Activated CD8-positive, alpha-beta memory T cell treated with anti-CD3 and anti-CD28 coated beads, Interleukin-2, amount 50 U/mL, for 24 hours (primary cell): Measurements from ENCODE around the gene HOXD11.

ENCODE experiments used
- DNase-seq: peaks from one replicate; pipeline ENCODE4 v3.0.0-alpha.2; 2020; ENCODE audit errors: extremely low read depth

The HOXD11 gene

DNA sequence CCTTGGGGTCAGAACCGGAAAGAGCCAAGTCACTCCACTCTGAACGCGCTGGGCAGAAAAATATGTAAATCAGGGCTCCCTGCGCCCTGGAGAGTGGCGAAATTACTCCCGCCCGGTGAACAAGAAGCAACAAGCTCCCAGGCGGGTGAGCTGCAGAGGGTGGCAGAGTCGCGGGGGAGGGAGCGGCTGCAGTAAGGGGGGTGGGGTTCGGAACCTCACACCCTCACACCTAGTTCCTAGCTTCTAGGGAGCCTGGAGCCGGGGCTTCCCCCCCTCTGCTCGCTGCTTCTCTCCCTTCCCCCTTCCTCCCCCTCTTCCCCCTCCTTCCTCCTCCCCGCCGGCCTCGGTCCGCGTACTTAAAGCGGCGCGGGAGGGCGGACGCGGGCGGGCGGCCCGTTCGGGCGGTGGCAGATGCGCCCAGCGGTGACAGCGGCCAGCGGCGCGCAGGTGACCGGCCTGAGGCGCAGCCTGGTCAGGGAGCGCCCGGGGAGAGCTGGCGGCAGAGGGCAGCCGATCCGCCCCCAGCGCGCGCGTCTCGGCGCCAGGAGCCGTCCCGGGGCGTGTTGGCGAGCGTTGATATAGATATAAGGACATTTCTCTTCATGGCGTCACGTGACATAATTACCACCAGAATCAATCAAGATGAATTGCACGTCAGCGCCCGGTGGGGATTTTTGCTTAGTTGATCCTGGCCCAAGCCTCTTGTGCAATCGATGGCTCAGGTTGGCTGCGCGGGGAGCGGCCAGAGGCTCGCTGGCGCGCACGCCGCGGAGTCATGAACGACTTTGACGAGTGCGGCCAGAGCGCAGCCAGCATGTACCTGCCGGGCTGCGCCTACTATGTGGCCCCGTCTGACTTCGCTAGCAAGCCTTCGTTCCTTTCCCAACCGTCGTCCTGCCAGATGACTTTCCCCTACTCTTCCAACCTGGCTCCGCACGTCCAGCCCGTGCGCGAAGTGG lies at the start of gene HOXD11:
HOXD11 (plus strand) TSS at position 700 of the 959 bp plus-strand sequence; CDS start at position 776, 76 bp downstream.
- DNase-seq, result no peak

DNA sequence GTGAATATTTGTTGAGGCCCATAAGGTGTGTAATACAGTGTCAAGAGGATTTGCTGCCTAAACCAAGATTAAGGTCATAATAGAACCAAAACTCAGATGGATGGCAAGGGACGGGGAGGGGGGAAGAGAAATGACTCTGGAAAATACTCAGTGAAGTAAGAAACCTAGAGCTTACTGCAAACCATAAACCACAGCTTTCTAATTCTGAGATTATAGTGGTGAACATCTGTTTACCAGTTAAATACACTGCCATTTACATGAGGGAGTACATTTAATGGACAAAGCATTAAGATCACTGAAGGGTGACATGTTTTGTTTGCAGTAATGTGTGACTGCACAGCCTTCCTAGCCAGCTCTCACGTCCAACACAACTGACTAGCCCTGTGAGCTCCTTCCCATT lies 43.1 kb upstream of the HOXD11 start:
- no peak for DNase-seq

DNA sequence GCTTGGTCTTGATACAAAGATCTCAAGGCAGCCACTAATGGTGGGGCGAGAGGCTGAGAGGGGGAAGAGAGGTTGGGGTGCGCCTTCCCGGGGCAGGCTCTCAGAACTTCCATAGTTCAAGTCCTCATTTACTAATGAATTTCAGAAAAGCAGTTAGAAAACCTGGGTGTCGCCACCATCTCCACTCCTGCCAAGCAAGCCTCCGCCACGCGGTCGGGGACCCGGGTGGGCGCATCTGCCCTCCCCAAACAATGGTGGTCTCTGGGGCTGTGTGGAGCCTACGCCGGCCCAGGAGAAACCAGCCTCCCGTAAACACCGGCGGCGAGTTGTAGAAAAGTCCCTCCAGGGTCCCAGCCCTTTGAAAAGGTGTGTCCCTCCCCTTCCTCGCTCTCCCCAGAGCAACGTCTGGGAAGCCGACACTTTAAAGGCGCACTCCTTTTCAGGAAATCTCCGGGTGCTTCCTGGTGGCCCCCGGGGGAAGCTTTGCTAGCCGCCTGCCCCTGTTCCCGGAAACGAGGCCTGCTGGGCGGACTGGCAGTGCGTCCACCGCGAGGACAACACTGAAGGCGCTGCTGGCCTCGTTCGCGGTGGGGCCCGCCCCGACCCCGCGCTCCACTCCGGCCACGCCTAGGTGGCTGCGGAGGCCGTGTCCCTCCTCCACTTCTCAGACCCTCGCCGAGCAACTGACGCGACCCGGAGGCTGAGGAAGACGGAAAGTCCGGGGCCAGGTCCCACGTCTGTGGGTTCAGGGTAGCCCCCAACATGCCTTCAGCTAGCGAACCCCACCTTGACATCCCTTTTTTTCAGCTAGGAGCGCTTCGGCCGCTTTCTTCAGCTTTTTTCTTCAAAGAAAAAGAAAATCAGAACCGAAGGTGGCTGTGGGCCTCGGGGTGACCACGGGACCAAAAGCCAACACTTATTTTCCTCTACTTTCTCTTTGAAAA lies 40.2 kb upstream of the HOXD11 start:
- no peak for DNase-seq

DNA sequence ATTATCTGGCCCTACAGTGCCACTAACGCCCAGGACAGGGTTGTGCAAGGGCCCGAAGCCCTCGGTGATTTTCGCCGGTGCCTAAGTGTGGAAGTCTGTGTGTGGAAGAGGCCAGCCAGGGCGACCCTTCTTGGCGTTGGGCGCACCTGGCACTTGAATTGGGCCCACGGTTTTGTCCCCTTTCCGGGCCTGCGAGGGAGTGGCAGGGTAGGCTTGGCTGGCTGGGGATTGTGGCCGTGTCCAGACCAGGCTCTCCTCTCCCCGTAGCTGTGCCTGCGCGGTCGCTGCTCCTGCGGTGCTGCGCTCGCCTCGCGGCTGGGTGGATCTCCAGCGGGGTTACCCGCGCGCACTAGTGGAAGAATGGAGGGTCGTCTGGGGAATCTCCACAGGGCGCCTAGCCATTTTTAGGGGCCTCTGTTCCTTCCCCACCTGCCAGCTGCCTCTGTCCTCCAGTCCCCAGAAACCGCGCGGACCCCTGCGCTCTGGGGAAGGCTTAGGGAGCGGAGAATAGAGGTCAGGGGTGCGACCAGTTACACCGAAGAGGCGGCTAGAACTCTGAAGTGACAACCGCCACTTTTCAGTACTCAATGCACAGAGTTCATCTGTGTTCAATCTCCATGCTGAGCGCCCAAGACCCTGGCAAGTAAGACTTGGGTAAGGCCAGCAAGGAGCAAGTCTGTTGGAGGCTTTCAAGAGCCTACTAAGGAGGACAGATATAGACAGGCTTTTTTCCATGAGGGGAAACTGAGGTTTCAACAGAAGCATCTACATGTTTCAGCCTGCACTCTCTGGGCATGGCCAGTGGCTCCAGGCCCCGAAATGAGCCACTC lies 39.3 kb upstream of the HOXD11 start:
- no peak for DNase-seq

DNA sequence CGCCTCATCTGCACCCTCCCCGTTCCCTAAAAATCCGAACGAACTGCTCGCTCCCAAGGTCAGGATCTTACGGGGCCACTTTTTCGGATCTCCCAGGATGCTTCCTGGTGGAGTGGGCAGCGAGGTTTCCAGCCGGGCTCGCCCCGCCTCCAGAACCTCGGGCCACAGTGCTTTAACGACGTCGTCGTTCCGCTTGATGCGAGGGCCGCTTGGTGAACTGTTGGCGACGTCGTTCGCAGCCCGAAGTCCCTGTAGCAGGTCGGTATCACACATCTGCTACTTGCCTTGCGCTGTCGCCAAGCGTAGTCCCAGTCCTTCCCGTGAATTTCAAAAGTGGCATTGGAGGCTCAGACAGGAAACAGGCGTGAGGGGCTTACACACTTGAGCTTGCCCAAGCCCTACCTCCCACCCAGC lies 38.7 kb upstream of the HOXD11 start:
- DNase-seq, result no peak

DNA sequence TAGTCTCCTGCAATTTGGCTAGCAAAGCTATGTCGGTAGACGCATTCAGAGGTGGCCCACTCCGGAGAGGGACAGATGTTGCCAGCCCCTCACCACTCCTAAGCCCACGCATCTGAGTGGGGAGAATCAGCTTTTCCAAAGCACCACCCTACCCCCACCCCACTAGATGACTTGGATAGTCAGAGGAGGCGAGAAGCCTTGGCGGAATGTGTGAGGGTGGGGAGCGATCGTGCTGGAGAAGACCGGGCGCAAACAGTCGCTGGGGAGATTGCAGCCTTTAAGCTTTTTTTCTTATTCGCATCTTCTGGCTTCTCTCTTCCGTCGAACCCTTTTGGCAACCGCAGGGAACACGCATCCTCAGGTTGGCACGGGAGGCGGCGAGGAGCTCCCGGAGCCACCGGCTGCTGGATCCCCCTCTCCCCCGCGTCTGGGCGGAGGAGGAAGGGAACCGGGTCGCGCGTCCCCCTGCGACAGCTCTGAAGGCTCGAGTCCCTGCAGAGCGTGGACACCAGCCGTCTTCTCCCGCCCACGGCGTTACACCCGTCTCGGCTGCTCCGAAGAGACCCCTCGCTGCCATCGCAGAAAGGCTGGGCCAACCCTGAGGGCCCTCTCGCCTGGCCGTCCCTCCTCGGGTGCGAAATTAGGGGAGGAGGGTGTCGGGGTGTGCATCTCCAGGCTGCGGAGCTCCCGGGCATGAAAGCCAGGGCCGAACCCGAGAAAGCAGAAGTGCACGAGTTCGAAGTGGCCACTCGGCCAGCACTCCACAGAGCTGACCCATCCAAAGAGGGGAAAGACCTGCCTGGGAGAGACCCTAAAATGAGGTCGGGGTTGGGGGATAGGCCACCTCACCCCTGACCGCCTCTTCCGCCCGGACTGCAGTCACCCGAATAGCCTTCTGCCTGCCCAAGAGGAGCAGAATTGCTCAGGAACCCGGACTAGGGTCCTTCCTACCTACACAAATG lies 35.5 kb upstream of the HOXD11 start:
- no peak for DNase-seq

DNA sequence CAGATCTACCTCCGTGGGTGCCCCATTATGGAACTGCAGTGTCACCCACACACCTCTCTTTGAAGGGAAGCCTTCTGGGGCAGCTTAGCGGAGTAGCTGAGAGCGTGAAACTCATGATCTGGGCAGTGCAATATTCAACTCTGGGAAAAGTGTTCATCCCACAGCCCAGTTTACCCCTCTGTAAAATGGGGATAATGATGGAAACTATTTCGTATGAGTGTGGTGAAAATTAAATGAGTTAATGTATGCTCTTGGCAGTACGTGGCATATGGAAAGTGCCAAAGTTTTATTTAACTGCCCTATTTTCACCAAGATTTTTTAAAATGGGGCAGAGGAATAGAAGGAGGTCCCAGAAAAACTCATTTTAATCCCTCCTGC lies 34.8 kb upstream of the HOXD11 start:
- no peak for DNase-seq

DNA sequence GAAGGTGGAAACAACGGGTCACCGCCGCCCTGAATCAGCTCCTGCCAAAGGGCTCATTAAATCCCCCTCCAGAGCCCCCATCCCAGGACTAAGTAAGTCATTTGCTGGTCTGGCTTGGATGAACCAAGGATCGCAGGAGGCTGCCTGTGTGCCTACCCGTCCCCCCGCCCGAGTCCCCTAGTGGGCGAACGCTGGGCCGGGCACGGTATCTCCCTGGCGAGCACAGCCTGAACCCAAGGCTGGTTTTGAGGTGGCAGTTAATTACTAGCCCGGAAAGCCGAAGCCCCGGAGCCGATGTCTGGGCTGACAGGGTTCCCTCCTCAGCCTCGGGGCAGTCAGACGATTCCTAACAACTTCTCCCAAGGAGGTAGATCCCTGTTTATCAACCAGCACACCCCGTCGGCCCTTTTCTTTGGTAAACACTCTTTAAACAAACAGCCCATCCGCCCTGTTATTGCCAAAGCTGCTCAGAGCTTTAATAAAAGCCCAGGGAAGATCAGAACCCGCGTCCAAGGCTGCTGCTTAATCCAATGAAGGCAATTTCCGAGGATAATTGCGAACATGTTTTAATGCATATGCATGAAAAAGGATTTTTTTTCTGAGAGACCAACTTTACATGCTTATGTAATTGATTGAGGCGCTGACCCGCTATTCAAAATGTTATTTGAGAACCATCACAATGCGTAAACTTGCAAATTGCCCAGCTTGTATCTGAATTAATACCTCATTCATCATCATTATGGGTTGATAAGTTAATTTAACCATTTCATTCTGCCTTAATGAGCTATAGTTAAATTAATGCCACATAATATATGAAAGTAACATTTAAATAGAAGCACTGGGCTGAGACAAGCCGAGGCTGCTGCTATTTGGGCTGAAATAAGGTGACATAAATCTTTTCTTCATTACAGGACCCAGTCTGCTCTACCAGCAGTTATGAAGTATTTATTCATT lies 33.9 kb upstream of the HOXD11 start:
- no peak for DNase-seq

DNA sequence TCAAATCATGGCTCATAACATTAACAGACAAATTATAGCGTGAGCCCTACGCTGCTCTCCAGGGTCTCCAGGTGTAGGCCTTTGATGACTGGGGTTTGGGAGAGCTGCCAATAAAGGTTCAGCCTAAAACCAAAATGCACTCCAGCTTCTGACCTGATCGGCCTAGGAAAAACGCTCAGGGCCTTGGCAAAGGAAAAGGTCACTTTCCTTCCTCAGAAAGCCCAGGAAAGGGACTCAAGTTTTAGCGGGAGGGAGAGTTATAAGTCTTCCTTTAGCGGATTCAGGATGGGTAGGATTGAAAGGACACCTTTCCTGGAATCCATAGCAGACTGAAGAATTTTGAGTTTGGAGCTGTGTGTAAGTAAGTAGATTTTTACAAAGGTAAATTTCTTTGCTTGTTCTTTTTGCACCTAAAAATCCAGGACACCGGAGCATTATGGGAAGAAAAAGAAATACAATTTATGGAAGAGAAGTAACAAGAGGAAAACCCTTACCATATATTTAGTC lies 32.1 kb upstream of the HOXD11 start:
- no peak for DNase-seq

DNA sequence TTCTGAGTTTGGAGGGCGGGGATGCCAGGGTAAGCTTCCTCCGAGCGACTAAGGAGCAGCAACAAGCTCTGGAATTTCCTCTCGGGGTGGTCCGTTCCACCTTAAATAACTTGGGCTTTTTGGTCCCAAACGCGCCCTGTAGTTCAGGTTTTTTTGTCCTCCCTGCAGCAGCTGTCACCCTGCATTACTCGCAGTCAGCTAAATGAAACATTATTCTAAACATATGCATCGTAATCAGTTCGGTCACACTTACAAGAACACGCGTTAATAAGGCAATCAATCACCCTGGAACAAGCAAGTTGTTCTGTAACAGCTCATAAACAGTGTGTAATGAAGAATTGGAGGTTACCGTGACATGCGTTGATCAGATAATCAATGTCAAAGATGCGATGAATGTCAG lies 31.6 kb upstream of the HOXD11 start:
- no peak for DNase-seq

DNA sequence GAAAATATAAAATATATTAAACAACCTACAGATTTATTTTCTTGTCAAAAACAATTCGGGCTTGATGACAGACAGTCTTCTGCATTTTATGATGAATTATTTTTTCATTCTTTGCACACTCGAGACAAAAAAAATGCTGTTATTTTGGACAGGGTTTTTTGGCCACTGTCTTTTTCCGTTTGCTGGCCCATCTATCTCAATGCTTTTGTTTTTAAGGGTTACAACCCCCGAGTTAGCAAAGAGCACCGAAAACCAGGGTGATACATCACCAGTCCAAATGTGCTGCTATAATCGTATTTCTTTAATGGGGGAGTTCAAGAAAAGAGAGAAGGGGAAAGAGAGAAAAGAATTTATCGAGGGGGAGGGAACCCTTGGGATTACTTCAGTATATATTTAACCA lies 31.0 kb upstream of the HOXD11 start:
- no peak for DNase-seq

DNA sequence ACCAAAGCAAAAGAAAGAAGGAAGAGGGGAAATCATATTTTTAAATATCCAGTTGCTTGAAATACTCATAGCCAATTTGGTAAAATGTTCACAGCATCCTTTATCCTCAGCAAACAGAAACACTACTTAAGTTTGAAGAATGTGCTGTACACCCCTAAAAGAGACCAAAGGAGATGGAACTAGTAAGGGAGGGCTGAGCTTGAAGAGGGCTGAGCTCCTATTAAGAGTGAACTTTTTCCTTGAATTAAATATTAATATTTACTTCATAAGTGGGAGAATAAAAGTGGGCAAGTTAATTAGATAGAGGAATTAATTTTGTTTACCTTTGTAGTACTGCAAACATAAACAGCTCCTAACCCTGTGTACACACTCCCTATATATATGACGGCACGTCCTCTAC lies 30.3 kb upstream of the HOXD11 start:
- no peak for DNase-seq

DNA sequence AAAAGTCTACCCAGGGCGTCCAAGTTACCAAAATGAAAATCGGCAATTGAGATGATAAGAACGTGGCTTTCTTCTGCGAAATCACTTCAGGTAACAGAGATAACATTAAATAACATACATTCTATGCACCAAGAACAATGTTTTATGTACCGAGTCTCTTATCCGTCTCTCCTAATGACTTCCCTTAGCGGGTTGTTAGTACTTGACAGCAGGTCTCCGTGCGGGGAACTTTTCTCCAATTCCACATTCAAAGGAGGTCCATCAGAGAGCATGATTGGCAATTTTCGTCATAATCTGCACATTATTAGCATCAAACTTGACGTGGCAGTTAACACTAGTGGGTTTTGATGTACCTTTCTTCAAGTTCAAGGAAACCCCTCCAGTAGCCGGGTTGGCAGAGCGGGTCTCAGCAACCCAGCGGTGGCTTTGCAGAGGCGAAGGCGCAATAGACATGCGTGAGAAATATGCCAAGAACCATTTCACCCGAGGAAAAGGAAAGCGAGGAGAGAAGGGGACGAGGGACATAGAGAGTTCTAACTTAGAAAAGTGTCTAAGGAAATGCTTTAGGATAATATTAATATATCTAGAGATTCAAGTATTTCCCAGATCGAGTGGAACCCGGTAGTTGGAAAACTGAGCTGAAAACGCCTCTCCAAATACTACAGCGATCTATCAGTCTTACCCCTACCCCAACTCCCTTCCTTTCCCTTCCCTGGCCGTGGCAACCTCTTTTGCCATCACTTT lies 28.4 kb upstream of the HOXD11 start:
- DNase-seq, result no peak

DNA sequence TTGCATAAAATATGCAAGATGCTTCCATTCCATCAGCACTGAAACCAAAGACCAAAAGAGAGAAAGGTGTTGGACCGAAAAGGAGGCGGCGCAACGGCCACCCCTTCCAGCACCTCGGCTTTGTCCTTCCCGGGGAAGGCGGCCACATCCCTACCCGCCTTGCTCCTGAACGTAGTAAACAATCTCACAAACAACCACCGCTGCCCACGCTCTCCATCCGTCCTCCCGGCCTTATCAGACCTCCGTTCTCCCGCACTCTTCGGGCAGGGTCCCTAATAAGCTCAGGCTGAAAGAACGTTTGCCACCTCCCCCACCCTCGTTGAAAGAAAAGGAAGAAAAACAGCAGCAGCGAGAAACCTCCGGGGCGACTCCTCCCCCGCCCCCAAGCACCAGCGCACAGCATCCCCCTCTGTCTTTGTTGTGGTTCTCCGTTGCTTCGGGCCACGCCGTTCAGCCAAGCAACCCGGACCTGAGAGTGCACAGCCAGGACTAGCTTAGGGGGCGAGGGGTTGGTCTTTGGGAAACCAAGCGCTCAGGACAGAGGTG lies 27.7 kb upstream of the HOXD11 start:
- DNase-seq, result no peak

DNA sequence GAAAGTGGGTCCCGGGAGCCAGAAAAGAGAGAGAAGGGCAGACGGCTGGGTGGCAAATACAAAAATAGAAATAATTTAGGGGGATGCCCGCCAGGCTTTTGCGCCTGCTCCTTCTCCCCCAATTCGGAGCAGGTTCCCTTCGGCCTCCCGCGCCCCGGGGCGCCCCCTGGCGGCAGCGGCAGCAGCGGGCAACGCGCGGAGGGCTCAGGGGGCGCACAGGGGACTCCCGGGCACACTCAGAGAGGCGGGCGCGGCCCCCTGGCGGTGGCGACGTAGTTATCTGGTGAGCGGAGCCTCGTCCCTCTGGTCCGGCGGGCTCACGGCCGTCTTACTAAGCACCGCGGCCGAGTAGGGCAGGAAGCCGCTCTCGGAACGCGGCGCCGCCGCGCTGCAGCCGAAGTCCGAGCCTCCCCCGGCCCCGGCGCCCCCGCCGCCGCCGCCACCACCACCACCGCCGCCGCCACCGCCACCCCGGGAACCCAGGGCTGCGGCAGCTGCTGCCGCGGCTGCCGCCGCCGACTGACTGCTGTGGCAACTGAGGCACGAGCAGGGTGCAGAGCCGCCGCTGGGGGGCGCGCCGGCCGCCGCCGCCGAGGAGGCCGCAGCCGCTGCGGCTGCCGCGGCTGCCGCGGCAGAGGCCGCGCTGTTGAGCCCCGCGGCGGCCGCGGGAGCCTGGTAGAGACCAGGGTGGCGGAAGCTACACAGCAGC lies 27.1 kb upstream of the HOXD11 start:
- no peak for DNase-seq

DNA sequence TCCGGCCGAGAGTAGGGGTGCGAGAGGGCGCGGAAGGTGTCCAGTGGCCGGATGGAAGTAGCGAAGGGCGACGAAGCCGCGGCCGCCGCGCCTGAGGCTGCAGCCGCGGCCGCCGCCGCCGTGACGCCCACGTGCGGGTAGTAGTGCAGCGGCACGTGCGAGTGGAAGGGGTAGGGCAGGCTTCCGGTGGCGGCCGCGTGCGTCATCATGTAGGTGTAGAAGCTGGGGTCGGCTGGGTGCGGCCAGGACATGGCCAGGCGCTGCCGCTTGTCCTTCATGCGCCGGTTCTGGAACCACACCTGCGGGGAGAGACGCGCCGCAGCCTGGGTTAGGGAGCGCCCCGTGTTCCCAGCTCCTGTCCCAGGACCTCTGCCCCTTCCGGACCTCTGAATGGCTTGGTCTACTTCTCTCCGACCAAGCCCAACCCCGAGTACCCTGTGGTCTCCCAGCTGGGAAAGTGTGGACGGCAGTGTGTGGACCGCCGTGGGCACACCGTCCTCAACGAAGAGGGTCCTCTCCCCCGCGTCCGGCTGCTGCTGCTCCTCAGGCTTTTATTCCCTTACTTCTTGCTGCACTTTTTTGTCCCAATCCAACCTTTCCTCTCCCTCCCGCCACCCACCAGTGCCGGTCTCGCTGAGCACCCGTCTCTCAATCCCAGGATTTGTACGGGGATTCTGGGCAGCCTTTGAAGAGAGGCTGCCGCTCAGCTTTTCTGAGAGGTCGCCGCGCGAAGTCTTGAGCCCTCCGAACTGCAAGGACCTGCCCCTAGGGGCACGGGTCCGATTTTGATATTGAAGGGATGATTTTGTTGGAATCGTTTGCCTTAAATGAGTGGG lies 26.3 kb upstream of the HOXD11 start:
- DNase-seq, result no peak
